HG02571 (cell line): ENCODE results near the gene WNT5A.

Experiments
- ATAC-seq: cut with Tn5 transposase; IDR thresholded peaks from one replicate; pipeline ENCODE4 v1.9.1; 2021; ENCODE audit warnings: mild to moderate bottlenecking, moderate library complexity; ENCODE audit not compliant: unreplicated experiment

The WNT5A gene

DNA sequence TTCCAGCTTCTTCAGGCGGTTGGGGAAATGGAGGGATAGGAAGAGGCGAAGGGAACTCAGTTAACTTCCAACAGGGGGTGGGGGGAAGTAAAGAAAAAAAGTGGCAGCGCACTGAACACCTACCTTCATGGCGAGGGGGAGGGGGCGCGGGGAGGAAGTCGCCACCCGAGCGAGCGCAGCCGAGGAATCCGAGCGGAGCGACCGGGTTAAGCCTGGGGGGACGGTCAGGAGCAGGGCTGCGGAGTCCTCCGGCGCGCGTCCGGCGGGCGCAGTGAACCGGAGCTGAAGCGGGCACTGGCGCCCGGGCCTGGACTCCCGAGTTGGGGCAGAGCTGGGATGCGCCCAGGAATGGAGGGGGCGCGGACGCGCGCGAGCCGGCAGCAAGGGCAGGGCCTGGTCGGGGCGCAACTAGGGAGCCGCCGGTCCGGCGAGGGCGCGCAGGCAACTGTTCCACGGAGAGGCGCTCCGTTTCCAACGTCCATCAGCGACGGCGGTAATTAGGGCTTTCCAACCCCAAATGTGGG, at the start of gene WNT5A:
Gene WNT5A, minus strand, starts transcription at position 450 of the 524 bp plus-strand sequence. Its CDS starts 321 bp downstream, at position 129.
- no peak for ATAC-seq

DNA sequence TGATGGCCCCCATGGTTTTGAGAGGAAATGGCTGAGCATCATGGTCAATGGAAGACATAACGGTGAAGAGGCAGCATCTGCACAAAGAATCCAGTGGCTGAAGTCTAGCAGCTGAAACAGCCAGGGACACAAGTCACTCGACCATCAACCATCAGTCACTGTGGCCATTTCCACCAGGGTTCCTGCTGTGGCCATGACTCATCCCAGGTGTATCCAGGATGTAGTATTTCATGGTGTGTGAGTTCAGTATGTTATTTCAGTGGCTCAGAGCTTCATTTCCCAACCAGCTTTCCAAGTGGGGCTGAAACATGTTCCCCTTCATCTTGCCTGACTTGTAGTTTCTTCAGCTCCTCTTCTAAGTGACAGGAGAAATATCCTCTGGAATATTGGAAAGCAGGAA, 47.8 kb upstream of the WNT5A start:
- no peak for ATAC-seq

DNA sequence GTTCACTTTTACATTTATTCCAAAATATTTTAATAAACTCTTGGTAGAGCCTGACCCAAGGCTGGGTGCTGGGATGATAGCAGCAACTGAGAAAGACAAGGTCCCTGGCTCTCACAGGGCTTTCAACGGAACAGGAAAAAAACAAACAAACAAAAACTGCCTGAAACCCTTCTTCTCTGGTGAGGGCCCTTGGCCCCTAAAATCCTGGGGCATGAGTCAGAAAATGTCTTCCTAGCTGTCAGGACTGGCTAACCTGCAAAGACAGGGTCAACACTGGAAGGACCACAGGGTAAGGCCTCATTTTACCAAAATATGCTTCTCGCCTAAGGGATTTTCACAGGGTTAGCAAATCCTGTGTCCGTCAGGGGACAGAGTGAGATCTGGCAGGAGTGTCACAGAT, 45.7 kb upstream of the WNT5A start:
- ATAC-seq, result no peak

DNA sequence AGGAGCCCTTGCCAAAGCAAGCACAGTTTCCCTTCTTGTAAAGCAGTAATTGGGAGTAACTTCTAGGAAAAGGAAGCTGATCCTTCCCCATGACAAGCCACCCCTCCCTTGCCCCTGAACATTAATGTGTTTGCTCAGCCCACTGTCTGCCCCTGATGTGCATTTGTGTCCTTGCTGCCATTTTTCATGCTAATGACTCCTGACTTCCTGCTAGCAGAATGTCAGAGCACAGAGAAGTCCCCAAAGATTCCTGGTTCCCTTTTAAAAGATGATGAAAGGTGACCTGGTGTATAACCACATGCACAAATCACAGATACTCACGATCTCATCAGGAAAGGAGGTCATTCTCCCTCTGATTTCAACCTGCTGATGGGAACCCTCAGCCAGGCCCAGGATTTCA, 44.2 kb upstream of the WNT5A start:
- no peak for ATAC-seq

DNA sequence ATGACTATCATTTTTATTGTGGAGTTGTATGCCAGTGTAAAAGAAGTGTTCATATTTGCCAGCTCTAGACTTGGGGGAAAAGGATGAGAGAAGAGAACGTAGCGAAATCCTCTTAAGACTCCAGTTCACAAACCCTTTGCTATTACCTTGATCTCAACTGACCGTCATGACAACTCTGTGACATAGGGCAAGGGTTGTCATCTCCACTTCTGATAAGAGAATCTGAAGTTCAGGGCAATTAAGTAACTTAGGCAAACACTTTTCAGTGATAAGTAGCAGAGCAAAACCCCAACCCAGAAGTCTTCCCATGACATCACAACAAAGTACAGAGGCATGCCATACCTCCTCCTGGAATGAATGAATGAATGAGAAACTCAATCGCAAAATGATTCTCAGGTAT, 40.3 kb upstream of the WNT5A start:
- no peak for ATAC-seq

DNA sequence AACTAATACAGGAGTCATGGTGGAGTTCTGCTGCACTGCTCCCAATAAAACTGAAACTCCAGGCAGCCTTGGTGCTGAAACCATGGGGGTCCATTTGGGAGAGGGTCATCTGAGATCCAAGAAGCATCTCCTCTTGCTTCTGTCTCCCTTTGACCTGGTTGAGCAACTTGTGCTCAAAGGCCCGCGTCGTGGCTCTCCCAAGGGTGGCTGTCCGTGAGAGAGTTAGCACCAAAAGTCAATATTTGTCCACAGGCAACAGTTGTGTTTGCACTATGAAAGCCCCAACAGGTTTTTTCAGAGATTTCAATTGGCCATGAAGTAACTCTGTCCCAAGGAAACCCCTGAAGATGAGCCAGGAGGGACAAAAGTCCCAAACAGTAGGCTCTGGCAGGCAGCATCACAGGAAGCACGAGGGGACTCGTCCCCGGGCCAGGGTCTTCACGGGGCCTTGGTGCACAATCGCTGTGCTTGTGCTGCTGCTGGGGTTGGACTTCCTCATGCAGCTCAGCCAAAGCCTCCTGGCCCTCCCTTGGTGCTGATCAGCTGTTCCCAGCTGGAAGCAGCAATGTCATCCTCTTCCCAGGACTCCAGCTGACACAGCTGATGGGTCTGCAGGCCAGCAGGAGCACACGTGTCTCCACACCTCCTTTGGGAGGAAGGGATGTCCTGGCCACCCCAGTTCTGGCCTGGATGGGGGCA, 39.4 kb upstream of the WNT5A start:
- ATAC-seq, result no peak

DNA sequence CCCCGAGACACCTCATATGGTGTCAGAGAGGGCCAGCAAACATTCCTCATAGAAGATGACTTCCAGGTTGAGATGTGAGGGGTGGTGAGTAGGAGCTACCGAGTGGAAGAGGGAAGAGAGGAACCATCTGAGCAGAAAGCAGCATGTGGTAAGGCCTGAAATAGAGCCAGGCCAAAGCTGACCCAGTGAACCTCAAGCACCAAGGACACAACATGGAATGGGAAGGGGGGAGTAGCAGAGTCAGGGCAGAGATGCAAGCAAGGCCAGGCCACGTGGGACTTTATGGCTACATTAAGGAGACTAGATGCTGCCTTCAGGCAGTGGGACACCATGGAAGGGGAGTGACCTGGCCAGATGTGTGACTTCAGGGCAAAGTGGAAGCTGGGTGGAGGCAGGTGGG, 38.3 kb upstream of the WNT5A start:
- ATAC-seq, result no peak

DNA sequence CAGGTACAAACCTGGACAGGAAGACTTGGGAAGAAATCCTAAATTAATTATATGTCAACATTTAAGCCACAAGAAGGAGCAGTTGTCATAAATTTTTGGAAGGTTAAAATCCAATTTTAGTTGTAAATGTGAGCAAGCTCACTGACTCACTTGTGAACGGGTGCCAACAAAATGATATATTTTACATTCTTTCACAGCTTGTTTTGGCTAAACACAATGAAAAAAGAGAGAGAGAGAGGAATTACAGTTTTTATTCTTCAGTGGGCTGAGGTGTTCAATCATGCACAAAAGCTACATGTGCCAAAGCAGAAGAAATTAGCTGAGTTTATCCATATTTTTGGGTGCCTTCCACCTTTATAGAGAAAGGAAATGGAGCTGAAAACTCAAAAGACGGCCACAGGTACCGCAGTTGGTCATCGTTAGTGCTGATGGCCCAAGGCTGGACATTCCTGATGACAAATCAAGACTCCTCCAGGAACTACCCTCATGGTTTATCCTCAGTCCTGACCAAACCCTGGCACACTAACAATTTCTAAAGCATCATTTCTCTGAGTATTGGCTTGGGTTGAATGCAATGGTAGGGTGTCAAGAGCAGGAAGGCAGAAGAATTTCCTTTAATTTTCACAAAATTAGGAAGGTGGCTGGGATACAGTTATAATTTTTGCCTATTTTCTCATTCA, 37.6 kb upstream of the WNT5A start:
- ATAC-seq, result no peak

DNA sequence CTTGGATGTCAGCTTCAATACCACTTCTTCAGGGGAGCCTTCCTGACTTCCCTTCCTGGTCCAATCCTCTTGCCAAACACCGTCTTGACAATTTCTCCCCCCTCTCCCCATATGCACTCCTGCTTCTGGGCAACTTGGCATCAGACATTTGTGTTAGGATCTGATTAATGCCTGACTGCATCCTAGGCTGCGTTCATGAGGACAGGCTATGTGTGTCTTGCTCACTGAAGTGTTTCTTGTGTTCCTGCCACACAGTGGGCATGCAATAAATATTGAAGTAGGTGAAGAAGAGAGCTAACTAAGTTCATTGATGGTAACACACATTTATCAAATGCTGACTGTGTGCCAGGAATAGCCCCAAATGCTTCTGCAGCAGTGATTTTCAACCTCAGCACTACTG, 36.4 kb upstream of the WNT5A start:
- no peak for ATAC-seq

DNA sequence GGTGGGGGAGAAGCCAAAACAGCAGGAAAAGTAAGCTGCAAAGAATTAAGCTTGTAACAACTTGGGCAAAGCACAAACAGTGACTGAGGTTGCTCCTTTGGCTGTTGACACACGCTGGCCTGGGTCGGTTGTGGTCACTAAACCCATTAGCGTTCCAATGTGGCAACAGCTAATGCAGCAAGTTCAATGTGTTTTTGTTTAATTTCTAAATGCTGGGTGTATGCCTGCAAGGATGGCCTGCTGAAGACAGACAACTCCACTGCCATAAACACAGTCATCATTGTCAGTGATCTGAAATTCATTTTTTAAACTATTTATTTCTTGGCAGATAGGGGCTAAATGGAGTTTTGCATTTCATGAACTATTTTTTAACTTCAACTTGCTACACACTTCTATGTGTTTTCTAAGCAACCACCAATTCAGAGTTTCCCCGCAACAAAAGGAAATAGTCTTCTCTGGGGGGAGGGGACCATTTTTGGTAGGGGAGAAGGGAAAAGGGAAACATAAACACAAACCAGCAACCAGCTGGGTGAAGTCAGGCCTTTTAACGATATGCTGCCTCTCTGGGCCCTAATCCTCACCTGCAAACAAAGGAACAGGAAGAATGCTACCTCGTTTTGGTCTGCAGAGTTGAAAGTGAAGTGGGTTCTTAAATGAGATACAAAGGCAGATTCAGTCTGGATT, 34.8 kb upstream of the WNT5A start:
- no peak for ATAC-seq

DNA sequence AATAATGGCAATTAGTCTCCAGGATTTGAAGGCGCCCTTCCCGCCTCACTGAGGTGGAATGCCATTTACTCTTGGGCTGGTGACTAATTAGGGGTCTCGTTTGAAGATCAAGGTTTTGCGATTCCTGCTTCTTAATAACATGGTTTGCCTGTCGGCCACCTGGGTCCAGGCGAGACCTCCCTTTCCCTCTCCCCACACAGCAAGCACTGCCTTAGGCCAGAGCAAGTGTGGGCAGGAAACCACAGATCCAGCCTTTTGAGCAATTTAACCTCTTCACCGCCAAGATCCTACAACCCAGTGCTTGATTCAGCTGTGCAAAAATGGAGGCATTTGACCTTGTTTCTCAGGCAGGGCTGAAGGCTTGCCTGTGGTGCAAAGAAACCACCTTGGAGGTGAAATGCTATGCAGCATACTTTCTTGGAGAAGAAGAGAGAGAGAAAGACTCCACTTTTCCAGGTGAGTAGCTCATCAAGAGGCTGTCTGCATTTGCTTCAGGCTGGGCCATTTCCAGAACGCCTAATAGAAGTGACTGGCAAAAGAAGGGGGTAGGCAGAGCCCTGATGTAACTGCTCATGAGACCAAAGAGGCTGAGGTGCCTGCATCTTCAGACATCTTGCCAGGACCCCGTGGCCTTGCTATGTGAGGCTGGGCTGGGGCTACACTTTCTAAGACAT, 34.1 kb upstream of the WNT5A start:
- ATAC-seq, result no peak

DNA sequence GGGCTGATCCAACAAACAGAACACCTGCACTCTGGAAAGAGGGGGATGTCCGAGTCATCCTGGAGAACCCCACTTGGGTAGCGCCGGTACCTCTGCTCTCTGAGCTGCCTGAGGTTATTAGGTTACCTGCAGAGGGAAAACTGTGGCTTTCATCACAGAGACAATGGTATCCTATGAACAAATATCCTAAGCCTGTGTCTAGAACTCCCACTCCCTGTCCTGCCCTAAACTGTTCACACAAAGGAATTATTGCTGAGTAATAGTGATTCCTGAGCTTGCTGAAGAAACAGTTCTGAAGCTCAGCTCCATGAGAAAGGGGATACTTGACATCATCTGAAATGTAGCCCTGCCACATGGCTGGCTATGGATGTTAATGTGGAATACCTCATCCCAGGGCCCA, 31.9 kb upstream of the WNT5A start:
- no peak for ATAC-seq

DNA sequence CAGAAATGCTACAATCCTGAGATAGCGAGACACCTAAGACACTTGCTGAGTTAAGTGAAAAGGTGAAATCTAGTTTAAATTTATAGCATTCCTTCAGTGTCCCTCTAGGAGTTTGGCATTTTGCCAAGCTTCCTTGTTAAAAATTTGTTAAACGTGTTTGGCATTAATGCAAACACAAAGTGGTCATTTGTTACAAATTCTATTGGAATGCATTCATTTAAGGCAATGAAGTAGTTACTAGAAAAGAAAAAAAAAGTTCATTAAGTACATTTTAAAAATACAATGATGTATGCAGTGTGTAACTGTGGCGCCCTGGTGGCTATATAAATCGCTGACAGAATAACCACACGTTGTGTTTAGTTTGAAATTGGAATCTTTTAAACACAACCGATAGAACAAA, 31.3 kb upstream of the WNT5A start:
- no peak for ATAC-seq

DNA sequence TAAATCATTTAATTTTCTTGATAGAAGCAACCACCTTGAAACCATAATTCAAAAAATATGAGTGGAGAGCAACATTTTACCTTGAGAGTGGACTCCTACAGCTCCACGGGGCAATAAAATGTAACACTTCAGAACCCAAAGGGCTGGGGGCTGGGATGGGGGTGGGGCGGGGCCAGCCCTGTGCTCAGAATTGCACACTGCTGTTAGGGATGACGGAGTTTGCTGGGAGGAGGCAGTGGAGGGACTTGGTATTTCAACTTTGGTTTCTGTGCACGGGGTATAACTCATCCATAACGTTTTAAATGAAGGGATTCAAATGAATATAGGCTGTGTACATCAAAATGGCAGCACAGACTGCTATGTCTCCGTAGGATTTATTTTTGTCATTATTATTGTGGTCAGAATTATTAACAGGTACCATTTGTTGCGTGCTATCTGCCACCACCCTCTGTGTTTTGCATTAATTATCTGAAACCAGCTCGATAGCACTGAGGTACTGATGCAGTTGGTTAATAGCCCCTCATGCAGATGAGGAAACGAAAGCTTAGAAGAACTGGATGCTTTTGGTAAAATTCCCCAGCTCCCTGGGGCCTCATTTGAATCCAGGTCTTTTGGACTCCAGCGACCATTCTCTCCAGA, 29.4 kb upstream of the WNT5A start:
- ATAC-seq, result no peak

DNA sequence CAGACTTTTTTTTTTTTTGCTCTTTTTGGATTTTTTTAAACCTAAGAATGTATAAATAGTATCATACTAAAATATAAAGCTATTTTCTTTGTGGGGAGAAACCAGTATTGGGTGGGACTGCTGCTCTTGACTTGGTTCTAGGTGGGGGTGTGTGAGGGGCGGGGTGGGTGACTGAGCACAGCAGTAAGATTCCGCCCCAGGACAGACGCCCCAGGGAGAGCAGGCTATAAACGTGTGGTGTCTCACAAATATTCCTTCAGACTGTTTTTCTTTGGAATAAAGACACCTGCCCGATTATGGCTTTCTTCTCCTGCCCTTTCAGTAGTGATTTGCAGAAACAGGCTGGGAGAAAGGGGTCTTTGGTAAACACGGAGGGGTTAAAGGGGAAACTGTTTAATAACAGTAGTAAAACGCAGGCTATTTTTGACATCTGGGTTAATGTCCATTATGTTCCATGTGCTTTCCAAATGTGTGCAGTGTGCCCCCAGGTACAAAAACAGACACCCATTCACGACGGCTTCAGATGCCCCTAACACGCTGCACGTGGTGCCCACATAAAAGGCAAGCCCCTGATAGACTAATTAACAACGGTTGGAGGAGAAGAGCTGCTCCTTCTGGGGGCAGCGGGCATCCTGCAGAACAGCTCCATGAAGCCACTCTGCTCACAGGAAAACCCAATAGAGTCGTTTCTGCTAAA, 28.6 kb upstream of the WNT5A start:
- ATAC-seq, result no peak

DNA sequence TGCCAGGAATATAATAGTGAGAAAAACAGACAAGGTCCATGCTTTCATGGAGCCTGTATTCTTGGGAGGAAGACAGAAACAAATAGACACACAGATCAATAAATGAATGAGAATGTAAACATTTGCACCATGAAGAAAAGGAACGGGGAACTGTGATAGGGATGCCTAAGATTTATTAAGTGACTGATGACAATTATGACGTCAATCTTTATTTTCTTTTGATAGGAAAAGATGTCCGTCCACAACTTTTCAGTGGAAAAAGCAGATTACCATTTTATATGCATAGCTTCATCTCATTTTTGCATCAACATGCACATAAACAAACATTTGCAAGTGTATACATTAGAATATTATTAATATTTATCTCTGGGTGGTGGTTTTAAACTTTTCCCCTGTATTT, 27.9 kb upstream of the WNT5A start:
- no peak for ATAC-seq

DNA sequence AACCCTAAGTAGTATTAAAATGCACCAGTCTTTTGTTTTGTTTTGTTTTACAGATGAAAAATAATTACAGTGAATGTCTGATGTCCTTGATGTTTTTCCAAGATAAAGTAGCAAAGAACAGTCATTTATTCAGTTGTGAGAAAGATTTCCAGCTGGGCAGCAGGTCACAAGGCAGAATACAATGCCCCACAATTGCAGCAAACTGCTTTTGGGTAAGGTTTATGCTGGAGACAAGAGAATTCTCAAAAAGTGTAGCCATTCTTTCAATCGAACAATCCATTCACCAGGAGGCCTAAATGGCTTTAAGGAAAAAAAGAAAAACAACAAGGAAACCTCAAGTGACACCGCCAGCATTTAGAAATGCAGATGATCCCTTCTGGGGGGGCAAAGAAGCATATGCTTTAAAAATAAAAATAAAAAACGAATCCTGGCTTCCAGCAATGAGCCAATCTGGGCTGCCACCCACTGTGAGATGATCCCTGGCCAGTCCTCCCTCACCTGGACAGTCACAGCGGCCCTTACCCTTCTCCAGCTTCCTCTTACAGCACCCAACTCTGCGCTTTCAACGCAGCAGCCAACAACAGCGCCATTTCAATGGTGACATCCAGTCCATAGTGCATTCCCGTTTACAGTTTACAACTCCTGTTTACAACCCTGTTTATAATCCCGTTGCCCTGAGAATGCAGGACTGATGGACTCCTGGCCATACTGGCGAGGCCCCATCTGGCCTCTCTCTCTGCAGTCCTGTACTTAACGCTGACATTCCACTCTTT, 25.7 kb upstream of the WNT5A start:
- ATAC-seq, result no peak

DNA sequence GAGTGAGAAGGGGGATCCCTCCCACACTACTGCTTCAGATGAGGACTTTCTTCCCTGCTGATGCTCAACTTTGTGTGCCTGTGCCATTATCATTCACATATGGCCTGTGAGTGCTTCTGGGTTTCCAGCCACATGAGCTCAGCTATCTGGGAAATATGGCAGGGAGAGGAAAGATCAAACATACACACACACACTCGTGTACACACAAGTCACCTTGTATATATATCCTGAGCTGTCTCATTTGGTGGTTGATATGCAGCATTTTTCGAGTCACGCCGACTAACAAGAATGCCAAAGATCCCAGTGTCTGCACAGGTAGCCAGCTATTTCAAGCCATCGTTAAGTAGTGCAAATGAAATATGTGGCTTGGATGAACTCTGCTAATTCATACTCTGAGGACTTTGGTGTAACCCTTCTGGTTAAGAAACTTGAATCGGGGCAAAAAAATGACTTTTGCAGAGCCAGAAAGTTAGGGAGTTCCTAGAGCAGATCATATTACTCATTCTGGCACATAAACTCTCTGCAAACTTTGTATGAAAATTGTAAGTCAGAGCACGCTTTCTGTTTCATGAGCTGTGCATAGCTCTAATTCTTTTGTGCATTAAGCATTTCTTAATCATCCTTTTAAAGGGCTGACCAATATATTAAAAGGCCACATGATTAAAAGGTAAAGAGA, 24.9 kb upstream of the WNT5A start:
- ATAC-seq, result no peak

DNA sequence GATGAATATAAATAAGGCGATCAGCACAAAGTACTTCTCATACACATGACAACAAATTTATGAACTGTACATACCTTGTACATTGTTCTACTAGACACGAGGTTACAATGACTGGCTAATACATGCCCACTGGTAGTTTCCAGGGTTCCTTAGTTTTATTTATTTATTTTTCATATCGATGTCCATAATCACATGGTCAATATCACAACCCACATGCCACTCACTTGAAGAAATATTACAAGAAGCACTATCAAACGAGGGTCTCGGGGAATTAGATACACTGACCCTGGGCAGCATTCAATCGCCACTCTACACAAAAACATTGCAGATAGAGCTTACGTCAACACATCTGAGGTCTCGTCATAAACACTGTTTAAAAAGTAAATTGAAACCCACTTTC, 21.2 kb upstream of the WNT5A start:
- ATAC-seq, result no peak
